GM19438 (cell line): ENCODE results near the gene MRPS16.
A peak's percentile ranks its signal among the peaks of the same experiment; 100 is the strongest.
"Not testable (repeated sequence)": the region's sequence is repeated elsewhere in the genome, so short reads cannot be mapped to it uniquely, and the experiment has no call there.

Experiments used
- ATAC-seq: cut with Tn5 transposase; IDR thresholded peaks from one replicate; pipeline ENCODE4 v1.9.1; 2021; ENCODE audit warnings: low read depth; ENCODE audit not compliant: unreplicated experiment

MRPS16 gene

DNA sequence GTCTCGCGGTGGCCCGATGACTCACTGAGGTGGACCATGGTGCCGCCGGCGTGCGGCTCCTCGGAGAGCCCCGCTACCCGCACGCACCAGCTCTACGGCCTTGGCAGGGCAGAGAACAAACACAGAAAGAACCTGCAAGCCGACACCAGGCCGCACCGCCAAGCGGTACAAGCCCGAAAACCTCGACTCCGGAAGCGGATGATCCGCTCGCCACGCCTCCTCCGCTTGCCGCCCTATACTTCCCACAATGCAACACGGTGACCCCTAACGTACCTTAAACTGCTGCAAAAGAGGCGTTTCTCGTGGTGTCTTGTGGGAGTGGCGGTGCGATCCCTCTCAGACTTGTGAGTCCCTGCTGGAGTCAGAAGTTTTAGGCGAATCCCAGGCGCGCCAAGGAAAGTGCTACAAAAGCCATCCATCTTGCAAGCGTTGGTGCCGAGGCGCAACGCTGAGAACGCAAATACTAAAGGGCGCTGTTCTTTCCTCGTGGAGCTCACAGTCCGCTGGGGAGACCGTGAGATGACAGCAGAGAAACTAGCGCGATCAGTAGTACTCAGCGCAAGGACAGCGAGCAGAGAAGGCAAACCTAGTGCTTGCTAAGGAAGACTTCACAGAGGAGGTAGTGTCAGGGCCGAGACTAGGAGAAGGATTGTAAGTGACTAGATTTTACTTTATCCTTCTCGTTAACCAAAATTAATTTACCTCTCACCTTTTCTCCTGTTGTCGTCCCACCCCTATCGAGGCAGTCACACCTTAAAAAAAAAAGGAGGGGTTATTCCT is at the start of gene MRPS16:
MRPS16 (minus strand) TSS at position 200 of the 780 bp plus-strand sequence; CDS start at position 38, 162 bp downstream.
- peak; percentile 74 for ATAC-seq

DNA sequence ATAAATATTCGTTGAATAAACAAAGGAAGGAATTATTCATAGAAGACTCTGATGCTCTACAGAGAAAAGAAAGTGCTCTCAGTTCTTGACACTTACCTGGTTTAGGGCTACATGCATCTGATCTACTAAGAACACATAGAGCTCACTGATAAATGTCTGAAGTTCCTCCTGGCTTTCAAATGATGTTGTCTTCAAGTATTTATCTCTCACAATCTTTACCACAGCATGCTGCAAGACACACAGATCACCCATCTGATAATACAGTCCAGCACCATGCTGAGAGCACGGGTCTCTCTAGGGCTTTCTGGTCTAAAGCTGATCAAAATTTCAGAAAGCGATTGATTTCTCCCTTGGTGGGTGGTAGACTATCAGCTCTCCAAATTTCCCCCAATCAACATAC is 44.5 kb upstream of the MRPS16 start:
- no peak for ATAC-seq

DNA sequence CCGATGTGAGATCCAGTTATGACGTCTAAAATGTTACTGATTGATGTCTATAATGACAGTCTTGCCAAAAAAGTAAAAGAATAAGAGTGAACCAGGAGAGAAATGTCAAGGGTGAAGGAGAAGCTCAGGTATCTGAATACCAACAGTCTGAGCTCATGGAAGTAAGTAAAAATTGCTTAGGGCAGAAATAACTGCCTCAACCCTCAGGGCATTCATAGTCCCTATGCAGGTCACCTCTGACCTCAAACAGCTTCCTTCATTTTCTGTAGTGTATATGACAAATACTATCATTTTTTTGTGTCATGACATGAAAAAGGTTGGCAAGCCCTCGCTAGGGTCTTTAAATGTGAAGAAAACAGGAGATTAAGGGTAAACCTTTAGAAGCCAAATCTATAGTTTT is 41.0 kb upstream of the MRPS16 start:
- no peak for ATAC-seq

DNA sequence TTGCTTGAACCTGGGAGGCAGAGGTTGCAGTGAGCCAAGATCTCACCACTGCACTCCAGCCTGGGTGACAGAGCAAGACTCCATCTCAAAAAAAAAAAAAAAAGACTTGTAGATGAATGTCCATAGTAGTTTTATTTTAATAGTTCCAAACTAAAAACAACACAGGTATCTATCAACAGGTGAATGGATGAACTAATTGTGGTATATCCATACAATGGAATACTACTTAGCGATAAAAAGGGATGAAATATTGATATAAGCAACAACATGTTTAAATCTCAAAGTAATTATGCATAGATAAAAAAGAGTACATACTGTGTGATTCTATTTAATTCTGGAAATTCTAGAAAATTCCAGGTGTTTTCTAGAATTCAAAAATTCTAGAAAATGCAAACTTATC is 37.5 kb upstream of the MRPS16 start:
- no peak for ATAC-seq

DNA sequence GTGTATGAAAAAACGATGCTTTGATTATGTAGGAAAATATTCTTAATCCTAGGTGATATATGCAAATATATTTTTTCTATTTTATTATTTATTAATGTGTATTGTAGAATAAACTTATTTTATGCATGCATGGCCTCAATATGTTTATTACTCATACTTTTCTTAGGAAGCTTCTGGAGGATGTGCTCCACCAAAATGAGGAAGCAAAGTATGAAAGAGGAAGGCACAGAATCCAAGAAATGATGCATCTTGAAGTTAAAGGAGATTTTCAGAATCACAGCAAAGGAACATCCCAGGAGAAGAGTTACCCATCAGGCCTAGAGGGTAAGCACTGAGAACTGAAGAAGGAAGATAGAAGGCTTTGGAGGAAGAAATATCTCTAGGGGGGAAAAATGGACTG is 35.0 kb upstream of the MRPS16 start:
- no peak for ATAC-seq

DNA sequence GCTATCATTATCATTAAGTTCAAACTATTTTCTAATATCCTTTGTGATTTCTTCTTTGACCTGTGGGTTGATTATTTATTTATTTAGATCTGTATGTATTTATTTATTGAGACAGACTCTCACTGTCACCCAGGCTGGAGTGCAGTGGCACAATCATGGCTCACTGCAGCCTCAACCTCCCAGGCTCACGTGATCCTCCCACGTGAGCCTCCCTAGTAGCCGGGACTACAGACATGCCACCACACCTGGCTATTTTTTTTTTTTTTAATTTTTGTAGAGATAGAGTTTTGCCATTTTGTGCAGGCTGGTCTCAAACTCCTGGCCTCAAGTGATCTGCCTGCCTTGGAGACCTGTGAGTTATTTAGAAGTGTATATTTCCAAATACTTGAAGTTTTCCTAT is 28.7 kb upstream of the MRPS16 start:
- ATAC-seq = no peak

DNA sequence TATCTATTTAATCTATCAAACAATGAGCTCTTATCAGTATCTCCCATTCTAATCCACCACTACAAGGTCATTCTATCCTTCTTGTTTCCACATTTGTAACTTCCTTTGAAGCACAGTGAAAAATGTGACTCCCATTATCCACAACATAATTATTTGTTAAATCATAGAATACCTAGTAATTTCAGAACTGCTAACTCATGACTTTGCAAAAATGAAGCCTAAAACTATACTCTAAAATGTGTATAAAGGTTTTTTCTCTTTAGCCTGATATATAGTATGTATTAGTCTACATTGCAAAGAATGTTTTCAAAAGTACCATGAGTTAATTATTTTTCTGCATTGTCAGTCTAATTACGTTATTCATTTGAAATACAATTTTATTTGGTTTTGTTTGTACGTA is 12.0 kb upstream of the MRPS16 start:
- ATAC-seq = no peak

DNA sequence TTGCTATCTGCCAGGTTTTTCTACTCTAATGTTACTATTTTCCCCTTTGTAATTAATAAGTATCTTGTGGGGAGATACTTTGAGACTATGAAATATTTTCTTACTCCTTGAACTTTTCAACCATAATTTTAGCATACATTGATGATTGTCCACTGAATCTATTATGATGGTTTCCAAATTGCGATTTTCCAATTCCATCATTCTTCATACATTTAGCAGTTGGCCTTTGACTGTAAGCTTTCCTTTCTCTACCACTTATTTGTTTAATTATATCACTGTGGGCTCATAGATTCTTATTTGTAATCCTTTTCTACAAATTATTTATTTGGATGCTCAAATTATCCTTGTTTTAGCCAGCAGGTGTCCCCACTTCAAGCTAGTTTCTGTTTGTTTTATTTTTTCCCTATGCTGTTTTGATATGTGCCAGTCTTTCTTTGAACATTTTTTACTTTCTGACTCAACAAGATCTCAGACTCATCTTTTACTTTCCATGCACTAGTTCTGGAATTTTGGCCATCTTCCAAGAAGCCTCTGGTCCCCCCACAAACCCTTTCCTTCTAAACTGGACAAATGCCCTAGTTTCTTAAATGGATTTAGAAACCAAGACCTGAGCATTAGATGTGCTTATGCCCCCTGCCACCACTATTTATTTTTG is 11.4 kb upstream of the MRPS16 start:
- ATAC-seq = no peak

DNA sequence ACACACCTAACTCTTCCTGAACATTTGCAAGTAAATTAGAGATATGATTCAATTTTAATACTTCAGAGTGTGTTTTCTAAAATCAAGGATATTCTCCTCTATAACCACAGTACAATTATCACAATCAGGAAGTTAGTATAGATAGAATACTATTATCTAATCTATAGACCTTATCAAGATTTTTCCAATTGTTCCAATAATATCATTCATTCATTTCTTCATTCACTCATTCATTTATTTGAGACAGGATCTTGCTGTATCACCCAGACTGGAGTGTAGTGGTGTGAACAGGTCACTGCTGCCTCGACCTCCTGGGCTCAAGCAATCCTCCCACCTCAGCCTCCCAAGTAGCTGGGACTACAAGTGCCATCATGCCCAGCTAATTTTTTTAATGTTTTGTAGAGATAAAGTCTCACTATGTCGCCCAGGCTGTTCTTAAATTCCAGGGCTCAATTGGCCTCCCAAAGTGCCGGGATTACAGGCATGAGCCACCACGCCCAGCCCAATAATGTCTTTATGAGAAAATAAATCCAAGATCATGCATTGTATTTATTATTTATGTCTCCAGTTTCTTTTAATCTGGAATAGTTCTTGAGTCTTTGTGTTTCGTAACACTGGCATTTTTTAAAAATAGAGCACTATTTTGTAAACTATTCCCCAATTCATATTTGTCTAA is 10.6 kb upstream of the MRPS16 start:
- ATAC-seq = no peak

DNA sequence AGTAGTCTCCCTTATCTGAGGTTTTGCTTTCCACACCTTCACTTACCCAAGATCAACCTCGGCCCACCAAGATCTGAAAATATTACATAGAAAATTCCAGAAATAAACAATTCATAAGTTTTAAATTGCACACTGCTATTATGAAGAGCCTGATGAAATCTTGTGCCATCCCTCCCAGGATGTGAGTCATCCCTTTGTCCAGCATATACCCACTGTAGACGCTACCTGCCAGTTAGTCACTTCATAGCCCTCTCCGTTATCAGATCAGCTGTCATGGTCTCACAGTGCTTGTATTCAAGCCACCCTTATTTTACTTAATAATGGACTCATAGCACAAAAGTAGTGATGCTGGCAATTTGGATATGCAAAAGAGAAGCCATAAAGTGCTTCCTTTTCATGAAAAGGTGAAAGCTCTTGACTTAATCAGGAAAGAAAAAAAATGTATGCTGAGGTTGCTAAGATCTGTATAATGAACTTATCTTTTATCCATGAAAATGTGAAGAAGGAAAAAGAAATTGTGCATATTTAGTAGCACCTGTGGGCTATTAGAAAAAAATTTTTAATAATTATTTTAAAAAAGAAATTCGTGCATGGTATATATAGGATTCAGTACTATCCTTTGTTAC is 9.8 kb upstream of the MRPS16 start:
- no peak for ATAC-seq

DNA sequence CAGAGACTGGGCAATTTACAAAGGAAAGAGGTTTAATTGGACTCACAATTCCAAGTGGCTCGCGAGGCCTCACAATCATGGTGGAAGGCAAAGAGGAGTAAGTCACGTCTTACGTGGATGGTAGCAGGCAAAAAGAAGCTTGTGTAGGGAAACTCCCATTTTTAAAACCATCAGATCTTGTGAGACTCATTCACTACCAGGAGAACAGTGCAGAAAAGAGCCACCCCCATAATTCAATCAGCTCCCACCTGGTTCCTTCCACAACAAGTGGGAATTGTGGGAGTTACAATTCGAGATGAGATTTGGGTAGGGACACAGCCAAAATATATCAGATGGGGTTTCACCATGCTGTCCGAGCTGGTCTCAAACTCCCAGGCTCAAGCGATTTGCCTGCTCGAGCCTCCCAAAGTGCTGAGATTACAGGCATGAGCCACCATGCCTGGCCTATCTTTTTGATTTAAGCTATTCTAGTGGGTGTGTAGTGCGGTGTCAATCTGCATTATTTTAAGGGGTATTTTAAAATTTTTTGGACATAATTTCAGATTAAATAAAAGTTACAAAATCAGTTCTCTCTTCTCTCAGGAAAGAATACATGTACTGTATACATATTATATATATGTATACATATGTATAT is 9.0 kb upstream of the MRPS16 start:
- ATAC-seq = no peak

DNA sequence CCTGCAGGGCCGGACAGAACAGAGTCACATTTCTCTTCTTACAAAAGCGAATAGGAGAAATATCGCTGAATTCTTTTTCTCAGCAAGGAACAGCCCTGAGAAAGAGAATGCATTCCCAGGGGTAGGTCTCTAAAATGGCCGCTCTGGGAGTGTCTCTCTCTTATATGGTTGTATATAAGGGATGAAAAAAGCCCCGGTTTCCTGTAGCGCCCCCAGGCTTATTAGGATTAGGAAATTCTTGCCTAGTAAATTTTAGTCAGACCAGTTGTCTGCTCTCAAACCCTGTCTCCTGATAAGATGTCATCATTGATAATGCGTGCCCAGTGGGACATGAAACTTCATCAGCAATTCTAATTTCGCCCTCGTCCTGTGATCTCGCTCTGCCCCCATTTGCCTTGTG is 6.2 kb upstream of the MRPS16 start:
- not testable (repeated sequence) for ATAC-seq

DNA sequence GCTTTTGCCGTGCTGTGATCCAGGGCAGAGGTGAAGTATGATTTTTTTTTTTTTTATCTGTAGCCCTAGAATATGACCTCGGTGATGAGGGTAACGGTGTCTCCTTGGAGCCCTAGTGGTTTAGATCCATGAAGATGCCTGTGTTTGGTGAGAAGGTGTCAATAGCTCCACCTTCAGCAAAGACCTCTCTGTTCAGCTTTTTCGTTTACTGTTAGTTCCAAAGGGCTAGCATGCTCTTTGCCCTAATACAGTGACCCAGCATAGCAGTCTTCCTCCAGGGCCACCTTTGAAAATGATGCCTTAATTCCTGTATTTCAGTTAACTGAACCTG is 746 bp upstream of the MRPS16 start:
- no peak for ATAC-seq

DNA sequence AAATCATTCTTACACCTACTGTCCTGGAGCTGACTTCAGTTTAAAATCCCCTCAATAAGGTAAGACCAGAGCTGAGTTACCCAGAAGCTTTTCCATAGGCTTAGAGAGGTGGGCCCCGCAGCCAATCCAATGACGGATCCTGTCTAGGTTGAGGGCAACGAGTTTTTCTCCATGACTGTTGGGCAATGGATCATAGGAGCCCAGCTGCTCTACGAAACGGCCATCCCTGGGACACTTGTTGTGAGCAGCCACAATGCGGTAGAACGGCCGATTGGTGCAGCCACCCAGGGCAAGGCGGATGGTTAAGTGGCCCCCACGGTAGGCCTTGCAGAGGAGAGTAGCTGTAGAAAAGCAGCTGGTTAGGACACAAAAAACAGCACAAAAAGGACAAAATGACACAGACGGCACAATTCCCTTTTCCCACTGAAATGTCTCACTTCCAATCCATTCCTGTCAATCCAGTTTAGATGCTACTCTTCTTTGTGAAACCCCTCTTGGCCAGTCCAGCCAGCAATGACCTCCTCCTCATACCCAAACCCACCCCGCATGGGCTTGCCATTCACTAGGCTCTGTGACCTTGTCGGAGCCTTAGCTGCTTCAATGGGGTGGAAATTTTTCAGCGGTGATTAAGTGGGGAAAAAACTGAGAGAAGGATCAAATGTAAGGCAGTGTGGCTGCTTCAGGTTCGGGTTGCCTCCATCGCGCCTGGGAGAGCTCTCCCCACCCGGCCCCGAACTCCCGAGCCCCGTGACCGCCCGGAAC is 580 bp downstream of the MRPS16 start:
- ATAC-seq = peak; percentile 47

DNA sequence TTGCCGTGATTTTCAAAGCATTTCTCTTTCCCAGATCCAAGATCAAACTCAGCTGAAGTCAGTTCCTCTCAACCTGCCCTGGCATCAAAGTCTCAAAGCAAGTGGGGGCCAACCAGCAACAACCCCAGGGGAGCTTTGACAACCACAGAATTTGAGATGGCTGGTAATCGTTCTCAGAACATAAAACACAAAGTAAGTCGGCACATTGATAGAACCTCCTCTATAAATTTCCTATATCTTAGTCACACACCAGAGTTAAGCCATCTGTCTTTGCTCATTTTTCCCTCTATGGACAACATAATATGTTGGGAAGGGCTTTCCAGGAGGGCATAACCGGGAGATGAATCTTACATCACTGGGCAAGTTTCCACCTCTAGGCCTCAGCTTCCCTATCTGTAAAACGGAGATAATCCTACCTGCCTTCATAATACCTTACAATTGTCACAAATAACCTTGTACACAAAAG is 4.2 kb downstream of the MRPS16 start:
- ATAC-seq = no peak

DNA sequence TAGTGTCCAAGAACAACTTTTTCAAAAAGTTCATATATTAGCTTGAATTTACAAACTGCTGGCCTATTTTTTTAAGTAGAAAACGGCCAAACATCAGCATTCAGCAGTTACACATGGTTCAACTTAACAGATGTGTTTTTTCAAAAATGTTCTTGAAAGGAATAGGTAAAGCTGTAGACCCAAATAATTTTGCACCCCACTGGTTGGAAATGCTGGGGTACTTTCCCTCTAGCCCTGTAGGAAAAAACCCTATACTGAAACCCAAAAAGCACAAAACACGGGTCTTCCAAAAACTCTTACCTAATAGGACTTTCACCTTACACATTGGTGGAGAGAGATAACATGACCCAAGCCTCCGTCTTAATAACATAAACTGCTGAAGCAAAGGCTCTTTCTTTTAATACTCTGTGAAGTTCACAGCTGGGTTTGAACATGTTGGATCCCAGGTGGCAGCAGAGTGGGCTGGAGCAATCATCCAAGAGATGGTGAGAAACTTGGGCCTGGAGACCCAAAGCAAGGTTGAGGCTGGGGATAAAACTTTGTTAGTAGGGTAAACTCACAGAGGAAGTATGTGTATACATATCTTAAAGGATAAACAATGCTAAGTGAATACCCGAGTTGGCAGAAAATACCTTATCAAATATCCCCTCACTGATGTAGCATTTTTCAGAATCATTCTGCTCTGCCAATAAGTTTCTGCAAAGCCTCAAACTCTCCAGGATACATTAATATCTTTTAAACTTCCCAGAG is 4.8 kb downstream of the MRPS16 start:
- ATAC-seq = no peak

DNA sequence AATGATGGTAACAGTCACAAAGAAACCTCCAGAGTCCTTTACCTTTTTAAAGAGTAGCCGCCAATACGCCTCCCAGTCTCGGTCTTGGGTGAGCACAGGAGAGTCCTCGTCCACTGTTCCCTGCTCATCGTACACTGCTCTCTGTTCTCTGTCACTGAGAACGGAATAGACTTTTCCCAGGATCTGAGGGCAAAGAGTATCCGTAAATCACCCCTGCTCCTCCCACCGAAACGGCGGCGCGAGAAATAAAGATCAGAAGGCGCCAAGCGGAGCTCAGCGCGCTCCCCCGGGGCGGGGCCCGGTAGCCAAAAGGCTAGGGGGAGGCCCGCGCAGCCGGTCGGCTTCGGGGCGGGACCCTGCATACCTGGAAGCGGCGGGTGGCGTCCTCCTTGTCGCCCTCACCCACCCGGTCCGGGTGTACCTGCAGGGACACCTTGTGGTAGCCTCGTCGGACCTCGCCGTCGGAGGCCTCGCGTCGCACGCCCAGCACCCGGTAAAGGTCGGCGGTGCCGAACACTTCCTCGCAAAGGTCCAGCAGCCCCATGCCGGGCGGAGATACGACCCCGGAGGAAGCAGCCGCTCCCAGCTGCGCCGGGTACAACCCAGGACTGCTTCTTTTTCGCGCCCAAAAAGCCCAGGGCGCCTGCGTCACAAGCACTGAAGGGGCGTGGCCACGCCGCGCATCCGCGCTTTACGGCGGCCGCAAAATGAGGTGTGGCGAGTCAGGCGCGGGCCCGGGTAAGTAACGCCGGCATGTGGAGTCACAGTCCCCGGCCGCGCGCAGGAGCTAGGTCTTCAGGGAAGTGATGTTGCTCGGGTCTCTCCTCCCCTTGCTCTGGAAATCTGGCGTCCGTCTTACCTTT is 5.6 kb downstream of the MRPS16 start, which contains the start of gene DNAJC9:
DNAJC9 (minus strand) TSS at position 610 of the 863 bp plus-strand sequence; CDS start at position 544, 66 bp downstream.
- ATAC-seq = peak; percentile 79

DNA sequence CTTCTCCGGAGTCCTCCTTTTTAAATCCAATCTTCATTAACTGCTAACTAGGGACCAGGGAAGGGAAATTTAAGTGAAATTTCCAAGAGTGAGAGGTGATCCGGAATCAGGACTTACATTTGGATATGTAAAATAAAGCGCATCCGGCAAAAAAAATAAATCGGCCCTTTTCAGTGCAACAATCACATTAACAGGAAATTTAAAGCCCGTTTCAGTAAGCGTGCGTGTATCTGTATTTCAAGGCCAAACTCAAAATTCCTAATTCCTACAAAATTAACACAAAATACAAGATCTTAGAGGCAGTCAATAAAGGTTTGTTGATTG is 6.2 kb downstream of the MRPS16 start:
- ATAC-seq = no peak
